Measurements from ENCODE around the gene BPIFA1. TPM values are rescaled to one million over a fixed set of nuclear protein-coding genes. Genes with fewer than 3 reads are reported as not detected.

The BPIFA1 gene
- not detected for total RNA-seq
- long read RNA-seq: 0 reads

DNA sequence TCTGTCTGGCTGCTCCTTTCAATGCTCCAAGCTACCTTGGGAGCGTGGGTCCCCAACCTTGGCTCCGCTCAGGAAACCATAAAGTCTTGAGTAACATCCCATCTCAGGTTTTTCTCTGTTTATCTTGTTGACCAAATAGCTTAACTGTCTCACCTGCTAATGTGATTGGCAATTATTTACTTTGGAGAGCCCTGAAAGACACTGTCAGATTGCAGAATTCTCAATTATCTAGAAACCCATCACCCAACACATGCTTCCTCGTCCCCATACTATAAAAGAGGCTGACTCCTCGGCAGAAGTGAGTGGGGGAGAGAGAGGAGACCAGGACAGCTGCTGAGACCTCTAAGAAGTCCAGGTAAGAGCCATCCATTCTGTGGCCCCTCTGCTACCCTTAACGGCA lies at the start of gene BPIFA1:
BPIFA1 (plus strand) TSS at position 301 of the 400 bp plus-strand sequence. CDS start 1,716 bp downstream, outside the sequence.
- intact Hi-C loops (cut with DNase I): no loop called here
- no peak for DNase-seq
- no peak for ATAC-seq

DNA sequence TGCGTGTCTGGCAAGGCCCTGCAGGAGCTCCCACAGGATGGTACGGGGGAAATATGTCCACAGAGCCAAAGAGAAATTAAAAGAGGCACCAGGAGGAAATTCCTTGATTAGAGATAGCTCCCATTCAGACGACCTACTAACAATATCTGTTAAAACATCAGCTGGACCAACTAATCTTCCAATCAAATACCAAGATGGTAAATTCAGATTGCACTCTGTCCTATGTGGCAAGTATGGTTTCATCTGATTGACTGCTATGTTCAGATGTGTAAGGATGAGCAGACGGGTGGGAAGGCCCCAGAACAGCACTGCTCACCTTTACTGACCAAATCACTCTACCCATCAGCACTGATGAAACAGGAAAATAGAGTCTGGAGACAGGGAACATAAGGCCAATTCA lies 48.3 kb upstream of the BPIFA1 start:
- intact Hi-C loops (cut with DNase I): no loop called here
- ATAC-seq: no peak

DNA sequence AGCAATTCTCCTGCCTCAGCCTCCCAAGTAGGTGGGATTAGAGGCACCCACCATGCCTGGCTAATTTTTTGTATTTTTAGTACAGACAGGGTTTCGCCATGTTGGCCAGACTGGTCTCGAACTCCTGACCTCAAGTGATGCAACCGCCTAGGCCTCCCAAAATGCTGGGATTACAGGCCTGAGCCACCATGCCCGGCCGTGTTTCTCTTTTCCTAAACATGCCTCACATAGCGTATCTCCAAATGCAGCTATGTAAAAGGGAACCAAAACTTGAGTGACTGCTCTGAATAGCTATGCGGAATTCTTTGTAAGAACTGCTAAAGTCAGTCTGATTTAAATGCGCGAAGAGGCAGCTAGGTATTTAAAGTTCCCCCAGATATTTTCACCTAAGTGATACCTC lies 47.4 kb upstream of the BPIFA1 start:
- intact Hi-C loops (cut with DNase I): no loop called here
- DNase-seq (no peak), ATAC-seq (no peak)

More for the DNA sequence above, 48.3 kb upstream of the BPIFA1 start:
- no peak for DNase-seq

DNA sequence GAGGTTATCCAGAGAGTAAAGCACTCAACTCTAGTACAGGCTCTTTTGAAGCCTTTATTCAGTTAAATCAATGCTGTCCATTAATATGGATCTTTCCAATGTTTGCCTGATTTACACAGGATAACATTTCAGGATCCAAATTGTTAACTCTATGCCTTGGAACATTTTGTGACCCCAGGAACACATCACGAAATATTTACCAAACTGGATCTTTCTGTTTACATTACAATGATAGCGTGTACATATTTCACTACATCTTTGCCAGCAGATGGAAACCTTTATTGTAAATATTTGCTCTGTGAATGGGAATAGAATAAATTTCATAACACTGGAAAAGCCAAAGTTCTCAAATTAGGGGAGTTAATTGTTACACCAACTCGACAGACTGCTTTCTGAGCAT lies 44.3 kb upstream of the BPIFA1 start:
- intact Hi-C loops (cut with DNase I): no loop called here
- ATAC-seq (no peak), DNase-seq (no peak)

DNA sequence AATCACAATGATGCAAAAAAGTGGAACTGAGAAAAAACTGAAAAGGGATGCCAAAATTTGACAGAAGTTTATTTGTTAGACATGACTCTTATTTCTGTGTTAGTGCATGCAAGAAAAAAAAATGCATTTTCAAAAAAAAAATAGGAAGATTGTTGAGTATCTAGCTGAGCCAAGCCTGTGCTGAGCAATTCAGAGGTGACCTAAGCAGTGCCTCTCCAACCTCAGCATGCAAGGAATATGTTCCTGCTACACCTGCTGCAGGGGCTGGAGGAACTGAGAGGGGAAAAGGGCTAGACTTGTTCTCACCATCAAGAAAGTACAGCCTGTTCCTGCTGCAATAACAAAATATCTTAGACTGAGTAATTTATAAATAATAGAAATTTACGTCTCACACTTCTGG lies 43.8 kb upstream of the BPIFA1 start:
- intact Hi-C loops (cut with DNase I): no loop called here
- no peak for DNase-seq
- no peak for ATAC-seq

DNA sequence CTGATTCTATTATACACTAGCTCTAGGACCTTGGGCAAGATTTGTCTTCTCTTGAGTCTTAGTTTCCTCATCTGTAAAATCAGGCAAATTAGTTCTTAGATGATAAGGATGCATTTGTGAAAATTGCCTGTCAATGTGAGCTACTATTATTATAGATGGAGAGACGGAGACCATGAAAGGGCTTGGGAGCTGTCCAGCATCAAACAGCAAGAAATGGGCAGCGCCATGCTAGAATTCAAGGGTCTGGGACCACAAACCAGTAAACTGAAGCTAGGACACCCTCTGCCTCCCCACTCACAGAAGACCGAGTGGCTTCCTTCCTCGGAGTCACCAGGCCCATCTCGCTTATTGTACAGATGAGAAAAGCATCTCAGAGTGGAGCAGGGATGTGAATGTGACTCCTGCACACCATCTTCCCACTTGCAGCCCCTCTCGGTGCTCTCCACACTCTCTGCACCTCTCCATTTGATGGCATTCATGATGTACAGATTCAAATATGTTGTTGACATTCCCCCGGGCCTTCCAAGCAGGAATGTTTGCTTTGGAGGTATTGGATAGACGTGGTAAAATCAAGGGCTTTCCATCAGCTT lies 42.8 kb upstream of the BPIFA1 start:
- ATAC-seq (no peak), DNase-seq (no peak)
- intact Hi-C loops (cut with DNase I): no loop called here

DNA sequence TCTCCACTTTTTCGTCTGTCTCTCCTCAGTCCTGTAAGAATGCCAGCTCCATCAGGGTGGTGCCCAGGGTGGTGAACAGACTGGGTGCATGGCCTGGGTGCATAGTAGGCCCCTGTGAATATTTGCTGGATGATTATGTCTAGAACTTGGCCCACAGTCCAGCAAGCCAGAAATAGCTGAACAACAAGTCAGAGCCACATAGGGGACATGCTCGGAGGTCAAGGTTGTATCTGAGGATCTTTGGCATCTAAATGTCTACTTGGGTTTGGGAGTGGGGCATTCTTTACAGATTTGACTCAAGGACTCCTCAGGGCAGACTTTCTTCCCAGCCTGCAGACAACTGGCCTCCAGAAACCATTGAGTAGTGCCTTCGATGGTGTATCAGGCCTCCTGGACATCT lies 36.8 kb upstream of the BPIFA1 start:
- ATAC-seq (no peak), DNase-seq (no peak)
- intact Hi-C loops (cut with DNase I): no loop called here

DNA sequence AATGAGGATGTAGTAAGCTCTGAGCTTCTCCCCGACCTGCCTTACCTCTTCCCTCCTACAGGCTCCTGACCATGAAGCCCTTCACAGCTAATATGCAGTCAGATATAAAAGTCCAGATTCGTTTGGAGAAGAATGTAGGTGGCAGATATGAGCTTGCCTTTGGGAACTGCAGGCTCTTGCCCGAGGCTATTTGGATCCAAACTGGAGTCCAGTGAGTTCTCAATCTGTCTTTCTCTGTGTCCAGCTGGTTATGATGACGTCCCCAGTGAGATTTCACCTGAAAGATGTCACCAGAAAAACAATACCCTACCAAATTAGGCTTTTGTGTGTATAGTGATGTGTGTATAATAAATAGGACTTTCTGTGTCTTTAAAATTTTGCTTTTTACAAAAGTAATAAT lies 33.3 kb upstream of the BPIFA1 start:
- intact Hi-C loops (cut with DNase I): no loop called here
- no peak for ATAC-seq

DNA sequence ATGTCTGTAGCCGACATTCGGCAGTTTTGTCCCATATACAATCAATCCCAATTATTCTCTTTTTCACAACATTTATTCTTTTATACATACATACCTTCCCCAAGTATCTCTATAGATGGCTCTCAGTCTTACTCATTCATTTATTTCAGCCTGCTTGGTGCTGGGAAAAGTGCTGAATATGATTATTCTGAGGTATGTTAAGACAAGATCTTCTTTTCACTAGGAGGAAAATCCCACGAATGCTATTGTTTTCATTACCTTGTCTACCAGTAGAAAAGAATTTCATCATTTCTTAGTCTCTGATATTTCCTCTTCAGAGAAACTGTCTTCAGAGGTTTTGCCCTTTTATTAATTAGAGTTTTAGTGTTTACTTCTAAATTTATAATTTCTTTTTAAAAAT lies 32.4 kb upstream of the BPIFA1 start:
- intact Hi-C loops (cut with DNase I): no loop called here

More for the DNA sequence above, 33.3 kb upstream of the BPIFA1 start:
- no peak for DNase-seq

DNA sequence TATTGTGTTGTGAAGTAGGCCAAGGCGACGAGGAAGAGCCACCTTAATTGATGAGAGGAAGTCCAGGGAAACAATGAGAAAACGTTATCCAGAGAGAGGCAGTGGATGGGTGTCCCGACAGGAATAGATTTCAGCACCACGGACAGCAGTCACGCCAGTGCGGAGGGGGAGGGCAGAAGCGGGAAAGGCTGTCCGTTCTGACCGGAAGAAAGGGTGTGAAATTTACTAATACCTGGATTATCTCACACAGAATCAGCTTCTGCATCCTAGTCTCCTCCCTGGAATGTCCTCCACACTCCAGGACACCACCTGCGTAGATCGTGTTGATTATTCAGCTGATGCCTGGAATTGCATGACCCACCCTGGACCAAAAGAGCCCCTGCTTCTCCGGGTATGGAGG lies 26.0 kb upstream of the BPIFA1 start:
- intact Hi-C loops (cut with DNase I): no loop called here
- peak; percentile 65 to 81 for ATAC-seq
- DNase-seq: peak; percentile 71

More for the DNA sequence above, 32.4 kb upstream of the BPIFA1 start:
- no peak for DNase-seq
- ATAC-seq: no peak

DNA sequence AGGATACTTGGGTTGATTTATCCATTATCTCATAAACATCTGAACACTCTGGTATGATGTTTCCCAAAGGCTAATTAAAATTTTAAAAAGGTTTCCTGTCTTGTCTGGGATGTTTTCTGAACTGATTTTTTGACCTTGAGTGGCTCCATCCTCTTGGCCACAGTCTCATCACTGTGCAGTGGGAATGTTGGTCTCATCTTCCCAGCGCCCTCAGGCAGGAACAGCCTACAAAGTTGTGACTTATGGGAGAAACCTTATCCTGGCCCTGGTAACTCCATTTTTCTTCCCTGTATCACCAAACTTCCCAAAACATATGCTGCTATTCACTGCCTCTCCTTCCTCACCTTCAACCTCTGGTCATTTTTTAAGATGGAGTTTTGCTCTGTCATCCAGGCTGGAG lies 25.4 kb upstream of the BPIFA1 start:
- intact Hi-C loops (cut with DNase I): no loop called here
- DNase-seq: no peak
- ATAC-seq: no peak

DNA sequence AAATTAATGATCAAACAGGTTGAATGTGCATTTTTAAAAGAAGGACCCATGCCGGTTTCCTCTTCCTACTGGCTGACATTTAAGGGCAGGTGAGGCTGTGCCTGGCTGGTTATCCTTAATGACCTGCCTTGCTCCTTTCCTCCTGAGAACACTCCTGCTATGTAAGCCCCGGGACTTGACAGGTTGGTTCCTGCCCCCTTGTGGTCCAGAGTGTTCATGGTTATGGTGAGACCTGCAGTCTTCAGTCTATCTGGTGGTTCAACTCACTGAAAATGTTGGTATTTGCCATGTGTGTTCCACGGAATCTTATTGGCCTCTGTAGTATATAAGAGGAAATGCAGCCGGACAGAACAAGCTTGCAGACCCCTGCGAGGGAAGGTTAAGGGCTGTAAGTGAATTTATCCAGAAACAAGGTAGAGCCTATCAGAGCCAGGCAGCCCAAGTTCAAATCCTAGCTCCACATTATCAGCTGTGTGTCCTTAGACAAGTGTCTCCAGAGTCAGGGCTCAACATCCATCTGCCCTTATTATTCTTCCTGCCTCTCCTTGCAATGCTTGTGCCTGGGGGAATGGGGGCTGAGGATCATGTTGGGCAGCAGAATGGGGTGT lies 23.9 kb upstream of the BPIFA1 start:
- DNase-seq (no peak), ATAC-seq (peak in 1 of 2 donors; percentile 23)
- intact Hi-C loops (cut with DNase I): no loop called here

DNA sequence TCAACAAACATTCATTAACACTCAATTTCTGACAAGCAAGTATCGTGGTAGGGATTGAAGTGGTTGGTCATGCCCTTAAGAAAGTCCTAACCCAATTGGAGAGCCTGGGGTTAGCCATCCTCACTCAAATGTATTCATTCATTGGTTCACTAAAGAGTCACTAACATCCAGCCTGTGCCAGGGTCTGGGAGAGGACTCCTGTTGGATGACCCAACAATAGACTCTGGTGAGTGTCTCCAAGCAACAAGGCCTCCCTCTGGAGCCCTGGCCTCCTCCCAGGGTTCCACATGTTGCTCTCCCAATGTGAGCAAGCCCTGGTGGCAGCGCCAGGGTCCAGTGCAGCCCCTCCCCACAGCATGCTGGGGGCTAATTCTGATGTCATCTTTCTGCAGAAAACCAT lies 18.7 kb upstream of the BPIFA1 start, which contains the start of gene BPIFA3:
BPIFA3 (plus strand) TSS at position 301 of the 400 bp plus-strand sequence. CDS start 185 bp downstream, outside the sequence.
- ATAC-seq (no peak), DNase-seq (no peak)
- intact Hi-C loops (cut with DNase I): no loop called here

DNA sequence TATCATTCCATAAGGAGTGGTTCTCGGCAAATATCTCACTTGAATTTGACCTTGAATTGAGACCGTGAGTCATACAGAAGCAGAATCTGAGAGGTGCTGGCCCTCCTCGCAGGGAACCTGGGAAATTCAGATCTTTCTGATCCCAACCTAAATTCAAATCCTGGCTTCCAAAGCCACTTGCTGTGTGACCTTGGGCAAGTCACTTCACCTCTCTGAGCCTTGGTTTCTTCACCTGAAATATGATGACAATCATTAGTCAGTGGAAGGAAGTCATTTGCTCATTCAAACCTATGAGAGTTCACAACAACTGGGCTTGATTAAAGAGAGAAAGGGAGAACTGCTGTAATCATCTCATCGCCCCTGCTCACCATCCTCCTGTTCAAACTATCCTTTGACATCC lies 11.4 kb upstream of the BPIFA1 start:
- intact Hi-C loops (cut with DNase I): no loop called here
- no peak for ATAC-seq

DNA sequence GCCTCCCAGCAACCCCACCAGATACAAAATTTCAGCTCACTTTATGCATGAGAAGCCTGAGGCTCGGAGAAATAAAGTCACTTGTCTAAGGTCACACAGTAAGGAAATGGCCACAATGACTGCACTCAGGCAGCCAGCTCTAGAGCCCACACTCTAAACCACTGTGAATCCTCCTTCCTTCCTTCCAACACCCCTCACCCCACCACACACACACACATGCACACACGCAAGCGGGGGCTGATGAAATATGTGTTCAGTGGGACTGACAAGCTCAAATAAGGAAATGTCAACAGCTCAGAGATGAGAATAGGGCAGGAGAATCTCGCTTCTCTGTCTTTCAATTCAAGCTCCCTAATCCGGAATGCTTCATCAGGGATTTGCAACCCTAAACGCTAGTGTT lies 6.0 kb upstream of the BPIFA1 start:
- no peak for ATAC-seq
- intact Hi-C loops (cut with DNase I): no loop called here

More for the DNA sequence above, 11.4 kb upstream of the BPIFA1 start:
- DNase-seq: no peak

DNA sequence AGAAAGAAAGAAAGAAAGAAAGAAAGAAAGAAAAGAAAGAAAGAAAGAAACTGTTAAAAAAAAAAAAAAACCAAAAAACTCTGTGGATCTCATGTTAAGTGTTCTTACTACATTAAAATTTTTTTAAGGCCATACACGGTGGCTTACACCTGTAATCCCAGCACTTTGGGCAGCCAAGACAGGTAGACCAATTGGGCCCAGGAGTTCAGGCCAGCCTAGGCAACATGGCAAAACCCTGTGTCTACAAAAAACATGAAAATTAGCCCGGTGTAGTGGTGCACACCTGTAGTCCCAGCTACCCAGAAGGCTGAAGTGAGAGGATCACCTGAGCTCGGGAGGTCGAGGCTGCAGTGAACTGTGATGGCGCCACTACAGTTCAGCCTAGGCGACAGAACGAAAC lies 4.6 kb upstream of the BPIFA1 start:
- no peak for ATAC-seq

More for the DNA sequence above, 6.0 kb upstream of the BPIFA1 start:
- no peak for DNase-seq

DNA sequence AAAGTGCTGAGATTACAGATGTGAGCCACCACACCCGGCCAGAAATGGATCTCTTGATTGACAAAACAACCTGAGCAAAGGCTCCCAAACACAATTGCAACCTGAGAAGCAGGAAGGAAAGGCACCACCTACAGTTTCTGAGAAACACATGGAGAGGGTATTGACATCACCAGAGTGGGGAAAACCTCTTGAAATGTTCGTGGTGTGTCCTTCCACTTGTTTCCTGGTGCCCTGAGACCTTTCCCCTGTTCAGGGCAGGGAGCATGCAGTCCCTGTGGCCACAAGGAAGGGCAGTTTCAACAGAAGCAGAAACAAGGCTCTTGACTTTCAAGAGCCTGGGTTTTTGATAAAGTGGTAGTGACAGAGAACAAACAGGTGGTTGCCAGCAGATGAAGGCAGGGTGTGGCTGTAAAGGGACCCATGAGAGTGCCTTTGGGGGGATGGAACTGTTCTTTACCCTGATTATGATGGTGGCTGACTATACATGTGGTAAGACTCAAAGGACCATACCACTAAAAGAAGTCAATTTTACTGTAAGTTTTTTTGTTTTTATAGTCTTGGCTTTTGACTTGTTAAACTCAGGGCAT lies 3.2 kb upstream of the BPIFA1 start:
- no peak for ATAC-seq
- intact Hi-C loops (cut with DNase I): no loop called here
- DNase-seq: no peak

More for the DNA sequence above, 4.6 kb upstream of the BPIFA1 start:
- intact Hi-C loops (cut with DNase I): no loop called here
- DNase-seq: no peak

DNA sequence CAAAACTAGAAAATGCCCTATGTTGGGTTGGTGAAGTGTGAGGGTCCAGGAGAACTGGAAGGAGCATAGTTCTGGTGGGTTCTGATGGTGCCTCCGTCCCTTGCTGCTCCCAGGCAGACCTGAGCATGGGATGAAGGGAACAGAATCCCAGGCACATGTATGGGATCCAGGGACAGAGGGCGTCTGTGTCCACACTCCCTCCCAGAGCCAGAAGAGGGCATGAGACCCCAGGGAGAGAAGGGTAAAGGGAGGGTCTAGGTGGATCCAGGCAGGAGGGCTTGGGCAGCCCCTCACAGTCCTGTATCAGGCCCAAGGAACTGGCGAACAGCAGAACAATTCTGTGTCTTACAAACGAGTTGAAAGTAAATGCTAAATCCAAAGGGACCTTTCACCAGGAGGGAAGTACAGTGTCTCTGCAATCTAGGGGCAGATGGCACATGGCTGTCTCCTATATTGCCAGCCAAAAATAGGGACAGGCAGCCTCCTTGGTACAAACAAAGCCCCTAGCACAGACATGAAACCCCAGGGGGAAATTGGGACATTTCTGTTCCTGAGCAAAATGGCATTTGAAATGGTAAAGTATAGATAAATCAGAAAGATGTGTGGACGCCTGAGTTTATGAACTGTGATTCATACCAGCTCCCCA lies 2.5 kb upstream of the BPIFA1 start:
- ATAC-seq: no peak
- intact Hi-C loops (cut with DNase I): no loop called here
- DNase-seq: no peak

DNA sequence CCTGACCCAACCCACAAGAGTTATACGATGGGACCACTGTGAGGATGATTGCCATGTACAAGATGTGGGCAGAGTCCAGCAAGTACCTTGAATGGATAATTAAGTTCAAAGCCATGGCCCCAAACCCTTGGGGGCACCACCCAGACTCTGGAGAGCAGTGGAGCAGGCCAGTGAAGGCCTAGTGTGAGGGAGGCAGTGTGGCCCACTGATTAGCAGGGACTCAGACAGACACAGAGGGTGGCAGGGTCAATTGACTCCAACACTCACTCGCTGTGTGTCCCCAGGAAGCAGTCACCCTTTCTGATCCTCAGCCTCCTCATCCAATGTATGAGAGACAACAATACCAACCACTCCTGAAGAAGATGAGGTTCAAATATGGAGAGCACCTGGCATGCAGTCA lies 1.7 kb upstream of the BPIFA1 start:
- ATAC-seq (no peak), DNase-seq (no peak)
- intact Hi-C loops (cut with DNase I): no loop called here

DNA sequence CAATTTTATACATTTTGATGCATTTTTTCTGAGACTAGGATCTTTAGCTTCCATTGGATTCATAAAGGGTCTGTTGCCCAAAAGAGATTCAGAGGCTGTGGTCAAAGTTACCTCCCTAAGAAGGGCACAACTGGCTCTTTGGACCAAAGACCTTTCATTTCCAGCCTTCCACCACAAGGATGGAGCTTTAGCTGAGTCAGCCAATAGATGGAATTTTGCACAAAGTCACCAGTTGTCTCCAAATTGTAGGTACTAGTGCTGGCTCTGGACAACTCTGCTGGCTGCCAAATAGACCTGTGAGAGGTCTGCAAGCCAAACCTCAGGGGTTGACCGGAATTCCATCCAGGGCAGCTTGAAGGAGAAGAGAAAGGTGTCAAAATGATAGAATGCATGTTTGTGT lies 555 bp downstream of the BPIFA1 start:
- DNase-seq (no peak), ATAC-seq (no peak)
- intact Hi-C loops (cut with DNase I): no loop called here
